Fibroblast of skin of right biceps (primary cell): Measurements from ENCODE around the gene PVALB.
"Not testable (repeated sequence)": the region's sequence is repeated elsewhere in the genome, so short reads cannot be mapped to it uniquely, and the experiment has no call there.

Experiments used
- DNase-seq: peaks from one replicate; pipeline ENCODE4 v3.0.0-alpha.2; 2013

PVALB gene

DNA sequence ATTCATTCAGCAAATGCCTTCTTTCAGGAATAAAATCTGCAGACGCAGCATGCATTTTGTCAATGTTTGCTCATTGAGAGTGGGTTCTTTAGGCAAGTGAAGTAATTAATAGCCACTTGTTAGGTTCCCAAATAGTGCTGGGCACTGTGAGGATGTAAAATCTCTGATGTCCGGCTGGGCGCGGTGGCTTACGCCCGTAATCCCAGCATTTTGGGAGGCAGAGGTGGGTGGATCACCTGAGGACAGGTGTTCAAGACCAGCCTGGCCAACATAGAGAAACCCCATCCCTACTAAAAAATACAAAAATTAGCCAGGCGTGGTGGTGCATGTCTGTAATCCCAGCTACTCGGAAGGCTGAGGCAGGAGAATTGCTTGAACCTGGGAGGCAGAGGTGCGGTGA lies 62.0 kb downstream of the PVALB start:
- not testable (repeated sequence) for DNase-seq

DNA sequence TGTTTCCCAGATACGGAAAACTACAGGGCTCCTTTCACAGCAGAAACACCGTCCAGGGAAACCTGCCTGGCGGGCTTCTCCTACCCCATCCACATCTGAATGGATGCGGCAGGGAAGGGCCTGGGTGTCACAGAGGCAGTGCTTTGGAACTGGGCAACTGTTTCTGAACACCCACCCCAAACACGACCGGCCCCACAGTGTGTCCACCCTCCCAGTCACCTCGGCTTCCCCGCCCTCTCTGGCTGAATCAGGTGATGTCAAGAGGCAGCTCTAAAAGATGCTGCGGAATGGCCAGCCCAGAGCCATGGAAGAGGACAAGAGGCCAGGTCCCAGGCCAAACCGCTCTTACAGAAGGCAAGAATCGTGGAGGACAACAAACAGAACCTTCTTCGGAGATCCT lies 62.9 kb downstream of the PVALB start:
- DNase-seq = no peak

DNA sequence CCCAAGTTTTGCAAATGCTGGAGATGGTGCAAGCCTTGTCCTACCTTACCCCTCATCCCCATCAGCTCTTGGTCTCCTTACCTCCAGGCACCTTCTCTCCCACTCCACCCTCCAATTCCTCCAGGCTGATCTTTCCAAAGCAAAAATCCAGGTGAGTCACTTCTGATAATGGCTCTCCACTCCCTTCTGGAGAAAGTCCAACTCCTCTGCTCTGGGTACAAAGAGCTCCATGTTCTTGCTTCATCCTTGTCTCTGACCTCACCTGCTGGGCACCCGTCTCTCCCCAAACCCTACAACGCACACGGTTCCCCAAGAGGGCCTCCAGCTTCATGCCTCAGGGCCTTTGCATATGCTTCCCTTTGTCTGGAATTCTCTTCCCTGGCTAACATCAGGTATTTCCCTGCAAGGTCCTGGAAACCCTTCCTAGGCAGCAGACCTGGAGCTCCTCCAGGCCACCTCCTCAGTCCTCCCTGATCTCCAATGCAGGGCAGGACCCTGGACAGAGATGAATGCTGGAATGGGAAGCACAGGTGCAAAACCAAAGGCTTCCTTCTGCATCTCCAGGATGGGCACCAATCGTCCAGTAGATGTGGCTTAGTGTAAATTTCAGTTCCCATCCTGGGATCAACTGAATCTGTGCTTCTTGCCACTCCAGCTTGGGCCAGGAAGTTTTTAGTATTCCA lies 63.6 kb downstream of the PVALB start:
- no peak for DNase-seq
